ENCODE measurements around the gene EXOSC10. TPM values are rescaled to one million over a fixed set of nuclear protein-coding genes. Genes with fewer than 3 reads are reported as not detected.

The EXOSC10 gene
- 10 to 100 TPM; 37.9 to 83.4 TPM for total RNA-seq

DNA sequence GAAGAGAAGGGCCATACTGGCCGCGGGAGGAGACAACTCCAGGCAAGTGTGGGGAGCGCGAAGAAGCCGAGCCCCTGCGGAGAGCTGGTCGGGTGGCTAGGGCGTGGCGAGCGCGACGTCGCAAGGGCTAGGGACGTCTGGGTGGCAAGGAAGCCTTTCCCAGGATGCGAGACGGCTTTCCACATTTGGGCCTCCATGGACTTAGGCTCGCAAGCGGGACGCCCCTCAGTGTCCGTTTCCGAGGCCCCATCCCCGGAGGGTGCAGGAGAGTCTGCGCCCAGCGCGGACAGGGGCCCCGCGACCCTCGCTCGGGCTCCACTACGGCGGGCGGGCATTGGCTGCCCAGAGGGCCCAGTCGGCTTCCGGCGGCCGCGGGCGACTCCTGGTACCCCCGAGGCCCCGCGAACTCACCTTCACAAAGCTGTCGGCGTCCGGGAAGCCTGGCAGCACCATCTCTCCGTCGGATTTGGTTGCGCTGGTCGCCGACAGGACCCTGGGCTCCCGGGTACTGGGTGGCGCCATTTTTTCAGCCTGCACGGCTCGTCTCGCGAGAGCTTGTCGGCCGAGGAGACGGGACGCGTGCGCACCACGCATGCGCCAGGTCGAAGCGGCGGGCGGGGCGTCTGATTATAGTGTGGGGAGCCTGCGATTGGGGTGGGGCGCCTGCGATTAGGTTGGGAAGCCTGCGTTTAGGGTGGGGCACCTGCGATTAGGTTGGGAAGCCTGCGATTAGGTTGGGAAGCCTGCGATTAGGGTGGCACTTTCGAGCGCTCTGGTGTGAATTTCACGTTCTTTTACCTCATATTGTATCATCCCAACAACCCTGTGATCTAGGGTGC, at the start of gene EXOSC10:
Gene EXOSC10, minus strand, starts transcription at position 560 of the 839 bp plus-strand sequence. Its CDS starts 38 bp downstream, at position 522.
- peak; percentile 91 to 96 (median 93) for DNase-seq
- H3K4me3 ChIP-seq: peak within 1 kb of the TSS; percentile 76 to 79
- TF ChIP-seq POLR2A (IDR thresholded peaks at IDR 0.05): peak; percentile 34 to 66 (median 66)
- TF ChIP-seq CTCF (IDR thresholded peaks at IDR 0.05): no peak
- WGBS, 2 donors: 0% methylated on average over 19 to 77 of the region's 78 CpGs
- H3K36me3 ChIP-seq (replicated peaks in 1 of 2; ENCODE audit: insufficient read depth in 1 of 2, low read depth in 2 of 2): peaks cover 0 to 12% of the 10 kb centered on the region in 2 donors
- peak within 1 kb of the TSS; percentile 52 to 86 (median 73) for H3K27ac ChIP-seq
- no peaks in the 10 kb centered on the region for H3K9me3 ChIP-seq
- ATAC-seq: peak; percentile 99
- H3K4me1 ChIP-seq: peaks cover 19% of the 10 kb centered on the region
- no peaks in the 10 kb centered on the region for H3K27me3 ChIP-seq
- intact Hi-C loops (cut with DNase I): no loop called here

- Histone ChIP-seq H3K27ac (no peak overlapping the region), H3K9me3 (no peaks in the 10 kb centered on the region), H3K36me3 (replicated peaks in 1 of 2; ENCODE audit: insufficient read depth in 1 of 2, low read depth in 2 of 2) (peaks cover 0 to 20% of the 10 kb centered on the region in 2 donors), H3K4me3 (no peak overlapping the region), H3K4me1 (no peaks in the 10 kb centered on the region), H3K27me3 (no peaks in the 10 kb centered on the region)
- ATAC-seq (no peak), DNase-seq (no peak)
- TF ChIP-seq CTCF (IDR thresholded peaks at IDR 0.05) (no peak), POLR2A (IDR thresholded peaks at IDR 0.05) (no peak)
- 91% methylated on average over 4 of the region's 4 CpGs for WGBS, 2 donors
- intact Hi-C loops (cut with DNase I): no loop called here
Measured at GRCh38 chr1:11147197-11147770, 47.6 kb upstream of the EXOSC10 start.

DNA sequence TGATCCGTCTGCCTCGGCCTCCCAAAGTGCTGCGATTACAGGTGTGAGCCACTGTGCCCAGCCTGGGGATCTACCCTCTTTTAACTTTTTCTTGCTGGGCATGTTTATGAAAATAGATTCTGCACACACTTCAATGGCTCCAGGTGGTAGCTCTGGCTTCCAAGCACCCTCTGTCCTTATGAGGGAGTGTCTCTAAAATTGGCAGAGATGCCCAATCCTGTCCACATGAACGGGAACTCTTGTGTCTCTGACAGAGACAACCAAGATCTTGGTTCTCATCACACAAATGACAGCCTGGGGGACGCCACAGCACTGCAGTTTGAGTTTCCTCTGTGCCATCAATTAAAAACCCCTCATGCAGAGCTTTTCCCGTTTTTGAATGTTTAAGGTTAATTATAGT, 46.1 kb upstream of the EXOSC10 start:
- ATAC-seq (no peak), DNase-seq (no peak)
- H3K36me3 ChIP-seq (replicated peaks in 1 of 2; ENCODE audit: insufficient read depth in 1 of 2, low read depth in 2 of 2): peaks cover 0 to 20% of the 10 kb centered on the region in 2 donors
- no peak overlapping the region for H3K4me3 ChIP-seq
- no peaks in the 10 kb centered on the region for H3K9me3 ChIP-seq
- no peaks in the 10 kb centered on the region for H3K4me1 ChIP-seq
- H3K27ac ChIP-seq: no peak overlapping the region
- no peaks in the 10 kb centered on the region for H3K27me3 ChIP-seq
- 84 to 87% methylated on average over 6 of the region's 6 CpGs for WGBS, 2 donors
- intact Hi-C loops (cut with DNase I): no loop called here
- TF ChIP-seq POLR2A (IDR thresholded peaks at IDR 0.05): no peak
- TF ChIP-seq CTCF (IDR thresholded peaks at IDR 0.05): no peak

DNA sequence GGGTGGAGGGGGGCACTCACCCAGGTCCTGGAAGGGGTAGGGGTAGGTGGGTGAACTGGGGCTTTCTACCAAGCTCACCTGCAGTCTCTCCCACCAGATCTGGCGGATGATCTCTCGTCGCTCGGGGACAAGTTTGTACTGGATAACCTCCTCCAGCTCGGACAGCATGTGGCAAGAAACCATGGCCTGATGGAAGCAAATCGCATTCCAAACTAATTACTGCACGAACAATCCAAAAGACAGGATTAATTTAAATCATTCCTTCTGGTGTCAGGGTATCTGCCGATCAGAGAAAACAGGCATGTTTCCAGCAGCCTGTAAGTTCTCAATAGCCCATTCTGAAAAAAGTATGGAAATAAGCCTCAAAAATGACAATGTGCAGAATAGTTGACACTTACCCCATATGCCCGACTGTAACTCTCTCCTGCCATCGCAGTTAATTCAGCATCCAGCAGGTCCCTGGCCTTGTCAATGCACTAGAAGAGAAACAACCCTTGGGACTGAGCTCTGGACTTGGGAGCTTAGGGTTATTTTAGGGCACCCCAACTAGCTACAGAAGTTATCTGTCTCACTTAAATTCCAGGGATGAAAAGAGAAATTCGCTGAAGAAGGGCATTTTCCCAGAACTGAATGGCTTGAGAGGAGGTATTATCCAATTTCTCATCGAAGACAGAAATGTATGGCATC, 45.0 kb upstream of the EXOSC10 start:
- no peak overlapping the region for H3K4me3 ChIP-seq
- H3K36me3 ChIP-seq (replicated peaks in 1 of 2; ENCODE audit: insufficient read depth in 1 of 2, low read depth in 2 of 2): peaks cover 0 to 20% of the 10 kb centered on the region in 2 donors
- no peak overlapping the region for H3K27ac ChIP-seq
- WGBS, 2 donors: 70 to 79% methylated on average over 12 of the region's 12 CpGs
- ATAC-seq (no peak), DNase-seq (no peak)
- intact Hi-C loops (cut with DNase I): no loop called here
- no peaks in the 10 kb centered on the region for H3K27me3 ChIP-seq
- TF ChIP-seq POLR2A (IDR thresholded peaks at IDR 0.05) (no peak), CTCF (IDR thresholded peaks at IDR 0.05) (no peak)
- H3K4me1 ChIP-seq: no peaks in the 10 kb centered on the region
- no peaks in the 10 kb centered on the region for H3K9me3 ChIP-seq

Data from body of pancreas (tissue), 4 donors.